Neural progenitor cell (in vitro differentiated cells): ENCODE data around the gene SPTBN4. TPM values are rescaled to one million over a fixed set of nuclear protein-coding genes. Genes with fewer than 3 reads are reported as not detected.
"Not testable (repeated sequence)": the region's sequence is repeated elsewhere in the genome, so short reads cannot be mapped to it uniquely, and the experiment has no call there.

Experiments
- DNase-seq: peaks from one replicate; pipeline ENCODE4 v3.0.0-alpha.2; 2016; ENCODE audit warnings: low spot score
- H2AFZ ChIP-seq: fragments of 200-600 bp; sonication (generic); replicated peaks from 2 replicates; pipeline ENCODE4 v1.6.1; 2016; ENCODE audit warnings: antibody characterized with exemption
- H3F3A ChIP-seq: fragments of 200-600 bp; sonication (generic); 2 replicates; pipeline ENCODE4 v1.6.1; 2016; ENCODE audit warnings: antibody characterized with exemption, low read depth
- H3K27ac ChIP-seq: fragments of 200-600 bp; sonication (generic); 2 replicates; pipeline ENCODE4 v1.5.1; 2016; ENCODE audit warnings: mild to moderate bottlenecking
- H3K27me3 ChIP-seq: fragments of 200-600 bp; sonication (generic); 2 replicates; pipeline ENCODE4 v1.6.1; 2016; ENCODE audit warnings: mild to moderate bottlenecking, moderate library complexity
- H3K36me3 ChIP-seq: fragments of 200-600 bp; sonication (generic); 2 replicates; pipeline ENCODE4 v1.5.1; 2016
- H3K4me1 ChIP-seq: fragments of 200-600 bp; sonication (generic); 2 replicates; pipeline ENCODE4 v1.6.1; 2016; ENCODE audit warnings: mixed run types
- H3K4me2 ChIP-seq: fragments of 200-600 bp; sonication (generic); 2 replicates; pipeline ENCODE4 v1.6.1; 2016
- H3K4me3 ChIP-seq: fragments of 200-600 bp; sonication (generic); 2 replicates; pipeline ENCODE4 v1.5.1; 2016
- H3K79me2 ChIP-seq: fragments of 200-600 bp; sonication (generic); 2 replicates; pipeline ENCODE4 v1.6.1; 2016; ENCODE audit warnings: low read depth
- H3K9ac ChIP-seq: fragments of 200-600 bp; sonication (generic); 2 replicates; pipeline ENCODE4 v1.6.1; 2016
- H3K9me3 ChIP-seq: fragments of 200-600 bp; sonication (generic); 2 replicates; pipeline ENCODE4 v1.5.1; 2016; ENCODE audit warnings: low read depth
- H4K20me1 ChIP-seq: fragments of 200-600 bp; sonication (generic); 2 replicates; pipeline ENCODE4 v1.6.1; 2016; ENCODE audit warnings: low read depth
- H3K27ac Mint-ChIP-seq: 3 replicates; pipeline ENCODE4 v1.8.0; 2021; ENCODE audit warnings: mixed read lengths
- H3K27me3 Mint-ChIP-seq: 2 replicates; pipeline ENCODE4 v1.8.0; 2022; ENCODE audit warnings: low read depth, mild to moderate bottlenecking, inconsistent platforms, moderate library complexity, mixed read lengths; ENCODE audit not compliant: insufficient read depth
- H3K36me3 Mint-ChIP-seq: 3 replicates; pipeline ENCODE4 v1.8.0; 2021; ENCODE audit warnings: mixed read lengths
- H3K4me1 Mint-ChIP-seq: 3 replicates; pipeline ENCODE4 v1.8.0; 2021; ENCODE audit warnings: mixed read lengths
- H3K4me3 Mint-ChIP-seq: 3 replicates; pipeline ENCODE4 v1.8.0; 2021; ENCODE audit warnings: mild to moderate bottlenecking, moderate library complexity, mixed read lengths
- H3K9me3 Mint-ChIP-seq: 3 replicates; pipeline ENCODE4 v1.8.0; 2020; ENCODE audit warnings: mixed read lengths
- EZH2 ChIP-seq: fragments of 200-600 bp; sonication (generic); IDR thresholded peaks from 2 replicates; pipeline ENCODE4 v1.6.1; 2017; ENCODE audit warnings: antibody characterized with exemption, mild to moderate bottlenecking, moderate library complexity
- EZH2phosphoT487 ChIP-seq: fragments of 200-600 bp; sonication (generic); IDR thresholded peaks from 2 replicates; pipeline ENCODE4 v1.6.1; 2017; ENCODE audit warnings: antibody characterized with exemption
- total RNA-seq: library from RNA; depleted of rRNA; stranded (reverse); fragments of >200 nt; gene quantifications from 2 replicates; pipeline ENCODE4 v1.2.3, GENCODE V29; 2015; ENCODE audit warnings: low replicate concordance
- TF ChIP-seq, protein P1 (sequence below): fragments of 200-600 bp; sonication (generic); IDR thresholded peaks from 2 replicates; pipeline ENCODE4 v1.5.1; 2017; ENCODE audit warnings: antibody characterized with exemption, mild to moderate bottlenecking

Gene SPTBN4
- total RNA-seq, 1 donor from 2014 or later = 2.5 TPM

GRCh38 chr19:40497214-40497613 lies 30.4 kb downstream of the SPTBN4 start:
- H3K79me2 ChIP-seq = no peaks in the 10 kb centered on the region
- Mint-ChIP-seq H3K4me3 (no peak overlapping the region), H3K27ac (no peak overlapping the region), H3K36me3 (no peaks in the 10 kb centered on the region), H3K27me3 (peaks cover 16% of the 10 kb centered on the region), H3K4me1 (peaks cover 10% of the 10 kb centered on the region), H3K9me3 (peaks cover 5% of the 10 kb centered on the region)
- H3K4me2 ChIP-seq = no peak overlapping the region
- no peak for DNase-seq
- H3K27me3 ChIP-seq = peaks cover 31% of the 10 kb centered on the region
- no peak overlapping the region for H3K9ac ChIP-seq
- no peaks in the 10 kb centered on the region for H3F3A ChIP-seq
- TF ChIP-seq, protein P1, sequence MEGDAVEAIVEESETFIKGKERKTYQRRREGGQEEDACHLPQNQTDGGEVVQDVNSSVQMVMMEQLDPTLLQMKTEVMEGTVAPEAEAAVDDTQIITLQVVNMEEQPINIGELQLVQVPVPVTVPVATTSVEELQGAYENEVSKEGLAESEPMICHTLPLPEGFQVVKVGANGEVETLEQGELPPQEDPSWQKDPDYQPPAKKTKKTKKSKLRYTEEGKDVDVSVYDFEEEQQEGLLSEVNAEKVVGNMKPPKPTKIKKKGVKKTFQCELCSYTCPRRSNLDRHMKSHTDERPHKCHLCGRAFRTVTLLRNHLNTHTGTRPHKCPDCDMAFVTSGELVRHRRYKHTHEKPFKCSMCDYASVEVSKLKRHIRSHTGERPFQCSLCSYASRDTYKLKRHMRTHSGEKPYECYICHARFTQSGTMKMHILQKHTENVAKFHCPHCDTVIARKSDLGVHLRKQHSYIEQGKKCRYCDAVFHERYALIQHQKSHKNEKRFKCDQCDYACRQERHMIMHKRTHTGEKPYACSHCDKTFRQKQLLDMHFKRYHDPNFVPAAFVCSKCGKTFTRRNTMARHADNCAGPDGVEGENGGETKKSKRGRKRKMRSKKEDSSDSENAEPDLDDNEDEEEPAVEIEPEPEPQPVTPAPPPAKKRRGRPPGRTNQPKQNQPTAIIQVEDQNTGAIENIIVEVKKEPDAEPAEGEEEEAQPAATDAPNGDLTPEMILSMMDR = no peak
- TF ChIP-seq EZH2 (no peak), EZH2phosphoT487 (no peak)
- no peaks in the 10 kb centered on the region for H3K9me3 ChIP-seq
- no peak overlapping the region for H2AFZ ChIP-seq
- H3K4me3 ChIP-seq = no peak overlapping the region
- no peaks in the 10 kb centered on the region for H4K20me1 ChIP-seq
- no peaks in the 10 kb centered on the region for H3K4me1 ChIP-seq
- H3K27ac ChIP-seq = no peak overlapping the region
- no peaks in the 10 kb centered on the region for H3K36me3 ChIP-seq

DNA sequence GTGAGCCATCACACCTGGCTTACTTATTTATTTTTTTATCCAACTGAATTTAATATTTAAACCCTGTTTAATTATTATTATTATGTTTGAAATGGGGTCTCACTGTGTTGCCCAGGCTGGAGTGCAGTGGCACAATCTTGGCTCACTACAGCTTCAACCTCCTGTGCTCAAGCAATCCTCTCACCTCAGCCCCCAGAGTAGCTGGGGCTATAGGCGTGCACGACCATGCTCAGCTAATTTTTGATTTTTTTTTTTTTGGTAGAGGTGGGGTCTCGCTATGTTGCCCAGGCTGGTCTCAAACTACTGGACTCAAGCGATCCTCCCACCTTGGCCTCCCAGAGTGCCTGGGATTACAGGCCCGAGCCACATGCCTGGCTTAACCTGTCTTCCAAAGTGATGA lies 32.5 kb downstream of the SPTBN4 start:
- H4K20me1 ChIP-seq = no peaks in the 10 kb centered on the region
- H3K9me3 Mint-ChIP-seq = peaks cover 5% of the 10 kb centered on the region
- H3K27me3 Mint-ChIP-seq = peaks cover 21% of the 10 kb centered on the region

DNA sequence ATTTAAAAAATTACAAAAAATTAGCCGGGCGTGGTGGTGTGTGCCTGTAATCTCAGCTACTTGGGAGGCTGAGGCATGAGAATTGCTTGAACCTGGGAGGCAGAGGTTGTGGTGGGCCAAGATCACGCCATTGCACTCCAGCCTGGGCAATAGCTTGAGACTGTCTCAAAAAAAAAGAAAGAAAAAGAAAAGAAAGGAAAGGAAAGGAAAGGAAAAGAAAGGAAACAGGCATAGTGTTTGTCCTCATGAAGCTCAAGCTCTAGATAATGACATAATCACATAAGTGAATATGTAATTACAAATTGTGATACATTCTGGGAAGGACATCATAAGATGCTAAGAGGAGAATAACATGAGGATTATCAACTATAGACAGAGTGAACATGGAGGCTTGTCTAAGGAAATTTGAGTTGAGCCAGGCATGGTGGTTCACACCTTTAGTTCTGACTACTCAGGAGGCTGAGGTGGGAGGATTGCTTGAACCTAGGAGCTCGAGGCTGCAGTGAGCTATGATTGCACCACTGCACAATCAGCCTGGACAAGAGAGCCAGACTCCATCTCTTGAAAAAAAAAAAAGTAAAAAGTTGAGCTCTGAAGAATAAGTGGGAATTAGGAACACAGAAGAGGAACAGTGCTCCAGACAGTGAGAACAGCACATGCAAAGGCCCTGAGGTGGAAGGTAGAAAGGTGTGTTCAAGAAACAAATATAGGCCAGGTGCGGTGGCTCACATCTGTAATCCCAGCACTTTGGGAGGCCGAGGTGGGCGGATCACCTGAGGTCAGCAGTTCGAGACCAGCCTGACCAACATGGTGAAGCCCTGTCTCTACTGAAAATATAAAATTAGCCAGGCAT lies 34.1 kb downstream of the SPTBN4 start:
- H3K27ac ChIP-seq, H2AFZ ChIP-seq, H3K9me3 ChIP-seq, H3K9ac ChIP-seq, H3K4me1 ChIP-seq, H3K27ac Mint-ChIP-seq, H3K4me2 ChIP-seq, H3K36me3 ChIP-seq, DNase-seq, H3K9me3 Mint-ChIP-seq, H3K4me3 Mint-ChIP-seq, H4K20me1 ChIP-seq, H3K4me3 ChIP-seq, H3F3A ChIP-seq, H3K36me3 Mint-ChIP-seq, H3K79me2 ChIP-seq: not testable (repeated sequence)
- H3K27me3 Mint-ChIP-seq = peaks cover 15% of the 10 kb centered on the region
- peaks cover 13% of the 10 kb centered on the region for H3K27me3 ChIP-seq
- H3K4me1 Mint-ChIP-seq = peaks cover 33% of the 10 kb centered on the region

More for the DNA sequence above, 32.5 kb downstream of the SPTBN4 start:
- no peak for DNase-seq
- Histone ChIP-seq H2AFZ (no peak overlapping the region), H3K36me3 (no peaks in the 10 kb centered on the region), H3K27ac (no peak overlapping the region), H3K27me3 (peaks cover 10% of the 10 kb centered on the region), H3K4me1 (no peaks in the 10 kb centered on the region), H3K4me2 (no peak overlapping the region), H3K9me3 (no peaks in the 10 kb centered on the region), H3K79me2 (no peaks in the 10 kb centered on the region), H3F3A (peaks cover 6% of the 10 kb centered on the region), H3K4me3 (no peak overlapping the region), H3K9ac (no peak overlapping the region)
- Mint-ChIP-seq H3K4me3 (no peak overlapping the region), H3K27ac (no peak overlapping the region), H3K4me1 (peaks cover 30% of the 10 kb centered on the region), H3K36me3 (no peaks in the 10 kb centered on the region)
- TF ChIP-seq, protein P1 = no peak
- no peak for TF ChIP-seq EZH2phosphoT487

- H3K4me1 Mint-ChIP-seq = peaks cover 33% of the 10 kb centered on the region
- no peak overlapping the region for H2AFZ ChIP-seq
- no peak overlapping the region for H3K27ac ChIP-seq
- H3K27me3 Mint-ChIP-seq = peaks cover 18% of the 10 kb centered on the region
- peak overlapping the region; percentile 35 for H3K27ac Mint-ChIP-seq
- no peaks in the 10 kb centered on the region for H3K79me2 ChIP-seq
- no peaks in the 10 kb centered on the region for H3K36me3 ChIP-seq
- H3K9ac ChIP-seq = no peak overlapping the region
- peaks cover 6% of the 10 kb centered on the region for H3F3A ChIP-seq
- H4K20me1 ChIP-seq = no peaks in the 10 kb centered on the region
- no peak overlapping the region for H3K4me3 ChIP-seq
- DNase-seq = no peak
- no peaks in the 10 kb centered on the region for H3K36me3 Mint-ChIP-seq
- H3K27me3 ChIP-seq = peaks cover 19% of the 10 kb centered on the region
- H3K4me1 ChIP-seq = no peaks in the 10 kb centered on the region
- no peaks in the 10 kb centered on the region for H3K9me3 ChIP-seq
- H3K4me3 Mint-ChIP-seq = peak overlapping the region; percentile 20
- H3K4me2 ChIP-seq = no peak overlapping the region
- TF ChIP-seq EZH2 = no peak
- TF ChIP-seq, protein P1 = no peak
- no peak for TF ChIP-seq EZH2phosphoT487
- H3K9me3 Mint-ChIP-seq = peaks cover 5% of the 10 kb centered on the region
Observed at GRCh38 chr19:40501599-40501998, 34.8 kb downstream of the SPTBN4 start.
